ENCODE results near the gene CENPU.

GRCh38 chr4:184680698-184681097 lies 53.2 kb downstream of the CENPU start:
- TF ChIP-seq USF2 (IDR thresholded peaks at IDR 0.05; ENCODE audit: low read length) (no peak), KDM5A (IDR thresholded peaks at IDR 0.05; ENCODE audit: low read length) (no peak), RNF2 (IDR thresholded peaks at IDR 0.05; ENCODE audit: borderline replicate concordance, low read depth, low read length, missing control alignments, poor library complexity, severe bottlenecking) (no peak), POLR2A (IDR thresholded peaks at IDR 0.05; ENCODE audit: control extremely low read depth in 1 of 2, low read depth in 2 of 2, low read length in 2 of 2) (no peak), CTCF (IDR thresholded peaks at IDR 0.05; ENCODE audit: control extremely low read depth in 1 of 3, insufficient read depth in 1 of 3, low read depth in 1 of 3, low read length in 3 of 3) (no peak), SRF (IDR thresholded peaks at IDR 0.05; ENCODE audit: low read depth, low read length) (no peak), FOSL1 (IDR thresholded peaks at IDR 0.05; ENCODE audit: insufficient read depth, low read depth, low read length) (no peak), SP1 (IDR thresholded peaks at IDR 0.05; ENCODE audit: low read depth, low read length) (no peak), EP300 (IDR thresholded peaks at IDR 0.05; ENCODE audit: borderline replicate concordance in 1 of 2, low read depth in 2 of 2, low read length in 2 of 2) (no peak), YY1 (IDR thresholded peaks at IDR 0.05; ENCODE audit: low read depth, low read length) (no peak), POLR2AphosphoS5 (IDR thresholded peaks at IDR 0.05; ENCODE audit: low read depth, low read length) (no peak), MAX (IDR thresholded peaks at IDR 0.05) (no peak), MAFK (IDR thresholded peaks at IDR 0.05; ENCODE audit: low read depth, low read length) (no peak)

Measured in H1 (cell line).